Lower leg skin (tissue), 4 donors: Measurements from ENCODE around the gene CYP27B1. TPM values are rescaled to one million over a fixed set of nuclear protein-coding genes. Genes with fewer than 3 reads are reported as not detected.

ENCODE experiments used
- DNase-seq, 2 donors: peaks; one replicate each; pipeline ENCODE4 v3.0.0-alpha.2; 2019; ENCODE audit warnings: low spot score in 2 of 2
- H3K4me3 ChIP-seq: fragments of 200-600 bp; sonication (generic); 2 replicates; pipeline ENCODE4 v1.5.1; 2017; ENCODE audit warnings: mild to moderate bottlenecking, low read depth; ENCODE audit not compliant: poor library complexity, severe bottlenecking
- CTCF ChIP-seq, 3 donors: fragments of 450-650 bp; IDR thresholded peaks; one replicate each; pipeline ENCODE4 v1.5.1; 2016; ENCODE audit warnings: antibody characterized with exemption in 3 of 3, mild to moderate bottlenecking in 3 of 3, moderate library complexity in 2 of 3
- POLR2A ChIP-seq, 2 donors: fragments of 450-650 bp; IDR thresholded peaks; one replicate each; pipeline ENCODE4 v1.6.1; 2016 to 2017; ENCODE audit warnings: antibody characterized with exemption in 2 of 2, mild to moderate bottlenecking in 1 of 2, moderate library complexity in 1 of 2
- WGBS, 2 donors: methylation state at CpG; one replicate each; pipeline ENCODE4 v1.1.5; 2018; 5-methylcytosine and 5-hydroxymethylcytosine counted together
- intact Hi-C: fragments of 100-400 bp; cut with DNase I; formaldehyde crosslinking; loops from one replicate; pipeline ENCODE4 v1.15.0; 2023; ENCODE audit warnings: low total_unique reads
- total RNA-seq, 4 donors: library from RNA; depleted of rRNA; stranded (reverse); fragments of >200 nt; gene quantifications; one replicate each; pipeline ENCODE4 v1.1.0, GENCODE V29; 2016

The CYP27B1 gene
- total RNA-seq, 4 donors from 2014 or later = 0.72 to 6.4 (median 1.7) TPM

- WGBS, 2 donors = 83 to 87% methylated on average over 4 of the region's 4 CpGs
- intact Hi-C loops = no loop called here
These were observed 34.6 kb downstream of the CYP27B1 start for GRCh38 chr12:57732270-57732669.

GRCh38 chr12:57731411-57732080, 35.3 kb downstream of the CYP27B1 start:
- intact Hi-C loops = no loop called here
- TF ChIP-seq POLR2A (IDR thresholded peaks at IDR 0.05) (no peak), CTCF (IDR thresholded peaks at IDR 0.05) (no peak)
- WGBS, 2 donors = 82 to 84% methylated on average over 19 of the region's 19 CpGs
- DNase-seq = no peak
- H3K4me3 ChIP-seq = no peak overlapping the region

More at GRCh38 chr12:57732270-57732669, 34.6 kb downstream of the CYP27B1 start:
- H3K4me3 ChIP-seq = no peak overlapping the region
- DNase-seq = no peak
- TF ChIP-seq POLR2A (IDR thresholded peaks at IDR 0.05) (no peak), CTCF (IDR thresholded peaks at IDR 0.05) (no peak)

- WGBS, 2 donors = 83 to 88% methylated on average over 13 of the region's 13 CpGs
- no peak overlapping the region for H3K4me3 ChIP-seq
- intact Hi-C loops = no loop called here
- DNase-seq = no peak
- TF ChIP-seq CTCF (IDR thresholded peaks at IDR 0.05) = no peak
- no peak for TF ChIP-seq POLR2A (IDR thresholded peaks at IDR 0.05)
These were observed 36.4 kb downstream of the CYP27B1 start for GRCh38 chr12:57730336-57731067.

- H3K4me3 ChIP-seq = no peak overlapping the region
- intact Hi-C loops = no loop called here
- peak in 1 of 2 donors; percentile 82 for DNase-seq
These were observed 37.5 kb downstream of the CYP27B1 start for GRCh38 chr12:57729321-57729844.

GRCh38 chr12:57727758-57728395, 39.0 kb downstream of the CYP27B1 start:
- peak in 1 of 2 donors; percentile 54 for DNase-seq
- intact Hi-C loops = no loop called here
- TF ChIP-seq CTCF (IDR thresholded peaks at IDR 0.05) (no peak), POLR2A (IDR thresholded peaks at IDR 0.05) (no peak)
- no peak overlapping the region for H3K4me3 ChIP-seq
- 68 to 76% methylated on average over 21 of the region's 21 CpGs for WGBS, 2 donors

More at GRCh38 chr12:57729321-57729844, 37.5 kb downstream of the CYP27B1 start:
- TF ChIP-seq POLR2A (IDR thresholded peaks at IDR 0.05) (no peak), CTCF (IDR thresholded peaks at IDR 0.05) (no peak)
- WGBS, 2 donors = 48 to 49% methylated on average over 5 of the region's 5 CpGs
